Measurements from ENCODE around the gene ZNF408.
"Not testable (repeated sequence)": the region's sequence is repeated elsewhere in the genome, so short reads cannot be mapped to it uniquely, and the experiment has no call there.

ZNF408 gene

DNA sequence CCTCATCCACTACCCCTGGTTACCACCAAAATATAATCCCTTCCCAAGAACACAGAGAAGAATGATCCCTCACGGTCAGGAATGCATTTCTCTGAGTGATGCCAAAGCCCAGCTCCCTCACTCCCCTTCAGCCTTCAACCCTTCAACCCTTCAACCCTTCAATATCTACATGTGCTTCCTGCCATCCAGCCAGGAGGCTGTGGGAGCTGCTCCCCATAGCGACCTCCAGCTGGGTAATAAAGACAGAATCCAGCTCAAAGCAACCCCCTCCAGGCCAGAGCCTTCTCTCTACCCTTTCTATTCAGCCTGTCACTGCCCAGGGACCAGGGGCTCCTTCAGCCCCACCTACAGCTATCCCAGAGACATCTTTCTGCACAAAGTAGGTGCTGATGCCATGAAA, 3.1 kb upstream of the ZNF408 start:
- no peak for DNase-seq (ENCODE audit: low spot score)

- DNase-seq (ENCODE audit: low spot score): no peak
Measured at GRCh38 chr11:46698597-46698996, 2.2 kb upstream of the ZNF408 start.

DNA sequence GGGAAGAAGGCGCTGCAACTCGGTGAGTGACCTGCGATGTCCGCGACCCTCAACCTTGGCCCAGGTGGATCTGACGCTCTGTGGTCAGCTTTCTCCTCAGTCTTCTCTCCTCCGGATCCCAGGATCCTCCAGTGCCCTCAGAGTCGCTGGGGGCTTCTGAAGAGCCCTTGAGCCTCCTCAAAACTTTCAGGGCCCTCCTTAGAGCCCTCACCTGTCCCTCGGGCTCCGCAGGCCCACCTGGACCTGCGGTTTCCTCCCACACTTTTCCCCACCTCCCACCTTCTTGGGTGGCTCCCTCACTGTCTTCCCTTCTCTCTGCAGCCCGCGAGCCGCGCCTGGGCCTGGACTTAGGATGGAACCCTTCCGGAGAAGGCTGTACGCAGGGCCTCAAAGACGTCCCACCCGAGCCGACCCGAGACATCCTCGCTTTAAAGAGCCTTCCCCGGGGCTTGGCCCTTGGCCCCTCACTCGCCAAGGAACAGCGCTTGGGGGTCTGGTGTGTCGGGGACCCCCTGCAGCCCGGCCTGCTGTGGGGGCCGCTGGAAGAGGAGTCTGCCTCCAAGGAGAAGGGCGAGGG, 335 bp downstream of the ZNF408 start:
- DNase-seq (ENCODE audit: low spot score): no peak

DNA sequence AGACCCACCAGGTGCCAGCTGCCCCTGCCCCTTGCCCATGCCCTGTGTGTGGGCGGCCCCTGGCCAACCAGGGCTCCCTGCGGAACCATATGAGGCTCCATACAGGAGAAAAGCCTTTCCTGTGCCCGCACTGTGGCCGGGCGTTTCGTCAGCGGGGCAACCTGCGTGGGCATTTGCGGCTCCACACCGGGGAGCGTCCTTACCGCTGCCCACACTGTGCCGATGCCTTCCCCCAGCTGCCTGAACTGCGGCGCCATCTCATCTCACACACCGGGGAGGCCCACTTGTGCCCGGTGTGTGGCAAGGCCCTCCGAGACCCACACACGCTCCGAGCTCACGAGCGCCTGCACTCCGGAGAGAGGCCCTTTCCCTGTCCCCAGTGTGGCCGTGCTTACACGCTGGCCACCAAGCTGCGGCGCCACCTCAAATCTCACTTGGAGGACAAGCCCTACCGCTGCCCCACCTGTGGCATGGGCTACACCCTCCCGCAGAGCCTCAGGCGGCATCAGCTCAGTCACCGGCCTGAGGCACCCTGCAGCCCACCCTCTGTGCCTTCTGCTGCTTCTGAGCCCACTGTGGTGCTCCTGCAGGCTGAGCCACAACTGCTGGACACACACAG, 4.3 kb downstream of the ZNF408 start:
- DNase-seq (ENCODE audit: low spot score): no peak

GRCh38 chr11:46706886-46707285, 6.1 kb downstream of the ZNF408 start:
- DNase-seq (ENCODE audit: low spot score): no peak

- DNase-seq (ENCODE audit: low spot score): not testable (repeated sequence)
Measured at GRCh38 chr11:46709351-46709750, 8.5 kb downstream of the ZNF408 start.

GRCh38 chr11:46710821-46711269, 10.0 kb downstream of the ZNF408 start:
- DNase-seq (ENCODE audit: low spot score): peak; percentile 87

- no peak for DNase-seq (ENCODE audit: low spot score)
Measured at GRCh38 chr11:46711303-46711702, 10.5 kb downstream of the ZNF408 start.

GRCh38 chr11:46712874-46713576, 12.2 kb downstream of the ZNF408 start:
- no peak for DNase-seq (ENCODE audit: low spot score)

DNA sequence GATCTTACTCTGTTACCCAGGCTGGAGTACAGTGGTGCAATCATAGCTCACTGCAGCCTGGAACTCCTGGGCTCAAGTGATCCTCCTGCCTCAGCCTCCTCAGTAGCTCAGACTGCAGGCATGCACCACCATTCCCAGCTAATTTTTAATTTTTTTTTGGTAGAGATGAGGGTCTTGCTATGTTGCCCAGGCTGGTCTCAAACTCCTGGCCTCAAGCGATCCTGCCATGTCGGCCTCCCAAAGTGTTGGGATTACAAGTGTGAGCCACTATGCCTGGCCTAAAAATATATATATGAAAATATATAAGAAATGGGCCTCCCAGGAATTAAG, 17.0 kb downstream of the ZNF408 start:
- not testable (repeated sequence) for DNase-seq (ENCODE audit: low spot score)

GRCh38 chr11:46718155-46719019, 17.6 kb downstream of the ZNF408 start:
- DNase-seq (ENCODE audit: low spot score): no peak

GRCh38 chr11:46719048-46719542, 18.3 kb downstream of the ZNF408 start, which contains the start of gene F2:
F2 (plus strand) TSS chr11:46719213; CDS start chr11:46719236, 23 bp downstream.
- no peak for DNase-seq (ENCODE audit: low spot score)

DNA sequence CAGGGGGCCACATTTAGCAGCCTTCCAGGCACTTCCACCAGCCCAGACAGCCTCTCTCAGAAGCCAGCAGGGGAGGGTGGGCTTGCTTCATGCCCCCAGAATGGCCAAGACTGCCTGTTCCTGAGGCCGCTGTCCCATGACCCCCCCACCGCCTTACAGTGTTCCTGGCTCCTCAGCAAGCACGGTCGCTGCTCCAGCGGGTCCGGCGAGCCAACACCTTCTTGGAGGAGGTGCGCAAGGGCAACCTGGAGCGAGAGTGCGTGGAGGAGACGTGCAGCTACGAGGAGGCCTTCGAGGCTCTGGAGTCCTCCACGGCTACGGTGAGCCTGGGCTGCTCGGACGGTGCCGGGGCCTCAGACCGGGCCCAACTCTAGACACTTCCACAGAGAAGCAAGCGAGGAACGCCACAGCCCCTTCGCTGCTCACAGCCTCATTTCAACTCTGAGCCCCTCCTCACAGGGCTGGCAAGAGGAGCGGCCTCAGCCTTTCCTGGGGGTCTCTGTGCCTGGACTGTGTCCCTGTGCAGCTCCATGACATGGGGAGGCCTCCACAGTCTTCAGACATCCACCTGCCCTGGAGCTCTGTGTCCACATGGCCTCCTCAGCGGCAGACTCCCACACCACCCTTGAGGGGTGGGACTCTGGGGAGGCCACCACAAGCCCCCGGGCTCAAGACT, 18.9 kb downstream of the ZNF408 start:
- DNase-seq (ENCODE audit: low spot score): no peak

- DNase-seq (ENCODE audit: low spot score): no peak
Measured at GRCh38 chr11:46721286-46721685, 20.5 kb downstream of the ZNF408 start.

DNA sequence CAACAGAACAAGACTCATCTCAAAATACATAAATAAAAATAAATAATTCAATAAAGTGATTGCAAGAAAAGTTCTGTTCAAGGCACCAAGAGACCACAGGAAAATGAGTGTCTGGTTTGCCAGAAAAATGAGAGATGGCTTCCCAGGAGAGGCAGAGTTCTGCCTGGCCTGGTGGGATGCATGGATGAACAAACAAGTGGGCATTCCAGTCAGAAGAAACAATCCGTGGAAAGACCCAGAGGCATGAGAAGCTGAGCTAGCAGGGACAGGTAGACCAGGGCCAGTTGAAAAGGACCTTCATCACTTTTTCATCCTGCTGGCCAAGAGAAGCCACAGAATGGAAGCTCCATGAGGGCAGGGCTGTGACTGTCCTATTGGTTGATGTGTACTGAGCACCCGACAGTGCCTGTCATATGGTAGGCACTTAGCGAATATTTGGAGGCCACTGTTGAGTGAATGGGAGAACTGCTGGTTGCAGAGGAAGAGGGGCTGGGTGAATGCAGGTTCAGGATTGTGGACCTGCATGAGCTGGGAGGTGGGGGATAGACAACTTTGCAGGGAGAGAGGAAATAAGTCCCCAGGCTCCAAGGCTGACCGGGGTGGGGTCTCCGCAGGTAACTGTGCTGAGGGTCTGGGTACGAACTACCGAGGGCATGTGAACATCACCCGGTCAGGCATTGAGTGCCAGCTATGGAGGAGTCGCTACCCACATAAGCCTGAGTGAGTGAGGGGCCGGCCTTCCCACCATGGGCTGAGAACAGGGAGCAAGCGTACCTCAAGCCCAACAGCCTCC, 21.9 kb downstream of the ZNF408 start:
- DNase-seq (ENCODE audit: low spot score): no peak

GRCh38 chr11:46723359-46723680, 22.5 kb downstream of the ZNF408 start:
- DNase-seq (ENCODE audit: low spot score): no peak

DNA sequence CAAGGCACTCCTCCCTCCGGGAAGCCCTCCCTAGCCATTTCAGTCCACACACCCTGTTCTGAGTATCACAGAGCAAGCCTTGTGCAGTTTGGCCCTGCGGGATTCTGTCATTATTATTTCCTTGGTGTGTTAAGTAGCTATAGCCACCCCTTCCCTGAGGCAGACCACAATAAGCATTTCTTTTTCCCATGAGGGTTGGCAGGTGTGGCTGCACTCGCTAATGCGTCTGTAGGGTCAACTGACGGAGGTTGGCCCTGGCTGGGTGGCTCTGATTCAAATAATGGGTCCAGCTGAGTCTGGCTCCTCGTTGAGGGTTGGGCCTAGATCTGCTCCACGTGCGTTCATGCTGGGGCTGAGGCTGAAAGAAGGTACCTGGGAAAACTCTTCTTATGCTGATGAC, 23.3 kb downstream of the ZNF408 start:
- no peak for DNase-seq (ENCODE audit: low spot score)

DNA sequence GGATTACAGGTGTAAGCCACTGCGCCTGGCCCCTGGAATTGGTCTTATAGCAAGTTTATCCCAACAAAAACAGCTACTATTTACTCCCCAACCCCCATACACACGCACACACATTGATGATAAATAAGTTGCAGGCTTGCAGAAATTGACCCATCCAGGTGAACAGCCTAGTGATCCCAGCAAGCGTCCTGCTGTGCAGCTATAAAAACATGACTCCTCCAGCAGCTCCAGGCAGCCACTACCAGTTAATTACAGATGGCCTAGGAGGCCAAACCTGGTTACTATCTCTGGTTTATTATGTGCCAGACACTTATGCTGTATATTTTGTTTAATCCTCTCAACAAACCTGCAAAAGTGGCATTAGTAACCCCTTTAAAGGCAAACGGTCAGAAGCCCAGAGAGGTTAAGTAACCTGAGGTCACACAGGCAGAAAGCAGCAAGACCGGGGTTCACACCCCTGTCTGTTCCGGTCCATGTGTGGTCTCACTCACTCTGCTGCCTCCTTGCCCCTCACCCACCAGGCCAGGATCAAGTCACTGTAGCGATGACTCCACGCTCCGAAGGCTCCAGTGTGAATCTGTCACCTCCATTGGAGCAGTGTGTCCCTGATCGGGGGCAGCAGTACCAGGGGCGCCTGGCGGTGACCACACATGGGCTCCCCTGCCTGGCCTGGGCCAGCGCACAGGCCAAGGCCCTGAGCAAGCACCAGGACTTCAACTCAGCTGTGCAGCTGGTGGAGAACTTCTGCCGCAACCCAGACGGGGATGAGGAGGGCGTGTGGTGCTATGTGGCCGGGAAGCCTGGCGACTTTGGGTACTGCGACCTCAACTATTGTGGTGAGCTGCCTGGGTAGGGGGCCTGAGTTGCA, 24.7 kb downstream of the ZNF408 start:
- DNase-seq (ENCODE audit: low spot score): no peak

- DNase-seq (ENCODE audit: low spot score): no peak
Measured at GRCh38 chr11:46726206-46726862, 25.5 kb downstream of the ZNF408 start.
